ENCODE data around the gene UNC119.

The UNC119 gene

DNA sequence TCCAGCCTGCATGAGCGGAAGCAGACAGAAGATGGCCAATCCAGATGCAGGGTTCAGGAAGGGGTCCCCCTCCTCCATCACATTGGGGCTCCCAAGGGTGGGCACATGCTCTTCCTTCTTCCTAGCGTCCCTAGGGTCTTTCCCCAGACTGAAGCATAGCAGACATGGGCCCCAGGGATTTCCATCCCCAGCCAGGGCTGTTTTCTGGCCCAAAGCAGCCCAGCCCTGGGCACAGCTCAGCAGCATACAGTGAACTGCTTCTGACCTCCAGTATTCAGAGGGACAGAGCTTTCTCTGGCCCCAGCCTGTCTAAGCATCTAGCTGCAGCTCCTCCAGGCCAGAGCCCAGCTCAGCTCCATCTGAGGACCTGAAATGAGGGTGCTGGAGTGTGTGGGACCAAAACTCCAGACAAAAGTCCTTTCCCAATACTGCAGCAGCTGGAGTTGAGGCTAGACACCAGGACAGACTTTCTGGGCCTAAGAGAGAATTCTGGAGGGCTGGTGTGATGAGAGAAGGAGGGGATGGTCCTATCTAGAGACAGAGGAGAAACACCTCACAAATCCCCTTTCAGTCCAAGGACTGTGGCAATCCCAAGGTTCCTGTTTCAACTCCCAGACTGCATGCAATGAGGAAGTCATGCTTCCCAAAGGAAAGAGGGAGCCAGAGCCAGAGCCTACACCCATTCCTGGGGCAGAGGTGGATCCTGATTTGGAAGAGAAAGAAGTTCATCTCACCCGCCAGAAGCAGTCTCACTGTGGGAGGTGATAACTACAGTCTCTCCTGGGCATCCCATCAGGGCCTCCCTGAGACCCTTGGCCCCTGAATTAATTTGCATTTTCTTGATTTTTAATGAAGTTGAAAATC is 50.8 kb downstream of the UNC119 start:
- in situ Hi-C loops (cut with MboI; ENCODE audit: low sequenced_read_pairs) = no loop called here

DNA sequence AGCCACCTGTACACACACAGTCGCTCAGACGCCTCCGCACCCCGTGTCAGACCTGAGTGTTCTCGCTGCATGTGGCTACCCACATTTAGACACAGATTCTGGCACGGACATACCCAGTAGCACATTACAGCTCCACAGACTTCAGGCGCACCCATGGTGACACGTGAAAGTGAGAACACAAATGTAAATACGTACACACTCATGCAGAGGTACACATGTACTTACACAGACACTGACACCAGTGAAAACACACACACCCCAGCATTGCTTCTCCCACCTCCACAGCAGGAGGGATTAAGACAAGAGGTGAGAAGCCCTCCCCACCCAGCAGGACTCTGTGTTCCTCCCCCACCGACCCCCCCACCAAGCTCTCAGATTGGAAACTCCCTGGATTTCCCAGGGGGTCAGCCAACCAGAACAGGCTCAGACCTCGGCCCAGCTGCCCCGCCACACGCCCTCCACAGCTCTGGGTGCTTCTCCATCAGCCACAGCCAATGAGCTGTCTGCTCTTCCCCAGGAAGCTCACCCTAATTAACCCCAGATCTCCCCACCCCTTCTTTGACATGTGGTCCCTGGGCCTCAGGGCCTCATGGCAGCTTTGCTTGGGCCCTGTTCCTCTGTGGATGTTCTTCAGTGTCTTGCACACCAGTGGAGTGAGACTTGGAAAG is 51.6 kb downstream of the UNC119 start:
- in situ Hi-C loops (cut with MboI; ENCODE audit: low sequenced_read_pairs) = no loop called here

DNA sequence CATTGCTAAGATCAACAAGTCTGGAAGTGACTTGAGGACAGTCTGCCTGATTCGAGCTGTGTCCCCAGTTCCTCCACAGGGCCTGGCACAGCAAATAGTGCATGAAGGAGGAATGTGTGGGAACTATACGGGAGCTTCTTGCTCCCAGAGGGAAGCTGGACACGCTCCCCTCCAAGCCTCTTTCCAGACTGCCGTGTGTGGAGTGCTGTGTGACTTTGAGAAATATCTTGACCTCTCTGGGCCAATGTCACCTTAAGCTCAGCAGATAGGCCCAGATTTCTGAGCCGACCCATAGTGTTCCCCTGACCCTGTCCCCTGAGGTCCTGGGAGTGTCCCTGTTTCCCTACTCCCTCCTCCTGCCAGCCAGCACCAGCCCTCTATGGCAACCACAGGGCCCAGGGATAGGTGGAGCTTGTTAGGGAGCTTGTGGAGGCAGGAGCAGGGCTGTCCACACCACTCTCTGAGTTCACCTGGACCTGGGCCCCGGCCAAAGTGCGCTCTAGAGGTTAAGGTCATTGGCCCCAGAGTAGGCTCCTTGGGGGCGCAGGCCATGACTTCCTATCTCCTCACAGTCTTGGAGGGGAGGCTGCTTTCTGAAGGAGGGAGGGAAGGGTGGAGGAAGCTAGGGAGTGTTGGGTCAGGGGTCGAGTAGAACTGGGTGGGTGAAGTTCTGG is 52.6 kb downstream of the UNC119 start:
- in situ Hi-C loops (cut with MboI; ENCODE audit: low sequenced_read_pairs) = no loop called here

DNA sequence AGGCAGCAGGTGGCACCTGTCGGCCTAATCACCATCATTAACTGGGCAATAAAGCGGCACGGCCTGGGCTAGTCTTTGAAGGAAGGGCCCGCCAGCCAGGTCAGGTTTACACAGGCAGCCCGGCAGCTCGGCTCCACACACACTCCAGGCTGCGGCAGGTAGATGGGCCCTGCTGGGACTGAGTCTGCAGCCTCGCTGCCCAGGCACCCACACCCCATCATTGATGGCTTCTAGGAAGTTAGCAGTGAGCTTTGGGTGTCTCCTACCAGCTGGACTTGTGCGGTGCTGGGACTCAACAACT is 53.1 kb downstream of the UNC119 start:
- in situ Hi-C loops (cut with MboI; ENCODE audit: low sequenced_read_pairs) = no loop called here

DNA sequence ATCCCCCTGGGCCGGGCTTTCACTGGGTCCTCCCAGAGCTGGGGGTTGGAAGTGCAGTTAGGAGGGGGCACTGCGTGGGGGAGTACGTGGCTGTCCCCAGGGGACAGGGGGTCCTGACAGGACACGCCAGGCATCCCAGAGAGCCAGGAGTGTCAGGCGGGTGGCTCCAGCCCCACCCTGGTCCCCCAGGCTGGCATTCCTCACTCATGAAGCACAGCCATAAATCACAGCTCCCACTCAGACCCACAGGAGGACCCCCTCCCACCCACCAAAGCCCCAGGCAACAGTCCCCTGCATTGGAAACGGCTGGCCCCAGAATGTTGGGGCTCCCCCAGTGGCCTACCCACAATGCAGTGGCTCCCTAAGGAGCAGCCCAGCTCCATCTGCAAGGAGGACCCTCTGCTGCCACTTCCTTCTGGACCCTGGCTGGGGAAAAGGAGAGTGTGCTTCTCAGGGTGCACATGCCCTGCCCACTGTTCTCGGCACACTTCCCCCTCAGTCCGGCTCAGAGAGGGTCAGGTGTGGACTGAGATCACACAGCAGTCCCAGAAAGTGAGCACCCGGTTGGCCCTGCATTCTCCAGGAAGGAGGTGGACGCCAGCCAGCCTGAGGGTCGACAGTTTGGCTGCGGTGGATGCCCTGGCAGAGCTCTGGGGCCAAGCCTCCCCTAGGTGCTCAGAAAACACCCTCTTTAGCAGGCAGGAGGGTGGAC is 53.6 kb downstream of the UNC119 start:
- in situ Hi-C loops (cut with MboI; ENCODE audit: low sequenced_read_pairs) = no loop called here

DNA sequence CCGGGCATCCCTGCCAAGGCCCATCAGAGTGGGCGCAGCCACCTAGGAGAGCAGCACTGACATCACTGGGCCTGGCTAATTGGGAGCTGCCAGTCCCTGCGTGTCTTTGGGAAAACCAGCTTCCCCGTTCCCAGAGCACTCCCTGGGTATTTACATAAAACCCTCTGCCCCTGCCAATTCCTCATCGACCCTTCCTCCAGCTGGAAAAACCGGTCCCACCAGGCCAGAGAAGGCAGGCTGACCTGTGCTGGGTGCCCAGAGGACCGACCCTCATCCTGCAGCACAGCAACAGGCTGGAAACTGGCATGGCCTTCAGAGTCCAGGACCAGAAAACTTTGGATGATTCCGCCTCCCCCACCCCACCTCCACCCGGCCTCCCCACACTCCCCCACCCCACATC is 54.5 kb downstream of the UNC119 start:
- in situ Hi-C loops (cut with MboI; ENCODE audit: low sequenced_read_pairs) = no loop called here
